NT2/D1 (cell line): ENCODE data around the gene TMEM130.

Experiments
- DNase-seq: peaks from one replicate; pipeline ENCODE4 v3.0.0-alpha.2; 2011; ENCODE audit warnings: low read depth, low spot score
- H3K27me3 ChIP-seq: 2 replicates; pipeline ENCODE4 v1.6.0; 2011; ENCODE audit warnings: mild to moderate bottlenecking; ENCODE audit not compliant: insufficient read length, insufficient read depth
- H3K36me3 ChIP-seq: 2 replicates; pipeline ENCODE4 v1.6.1; 2011; ENCODE audit warnings: mild to moderate bottlenecking, low read length, mixed read lengths; ENCODE audit not compliant: insufficient read depth, insufficient read length
- H3K4me1 ChIP-seq: 2 replicates; pipeline ENCODE4 v1.5.1; 2011; ENCODE audit not compliant: insufficient read depth, insufficient read length
- H3K4me3 ChIP-seq: 2 replicates; pipeline ENCODE4 v1.5.1; 2011; ENCODE audit warnings: low read depth; ENCODE audit not compliant: insufficient read length
- H3K9ac ChIP-seq: 2 replicates; pipeline ENCODE4 v1.6.0; 2011; ENCODE audit warnings: low read depth; ENCODE audit not compliant: insufficient read length
- H3K9me3 ChIP-seq: 2 replicates; pipeline ENCODE4 v1.5.1; 2011; ENCODE audit warnings: mild to moderate bottlenecking, low read length; ENCODE audit not compliant: insufficient read depth
- SUZ12 ChIP-seq: IDR thresholded peaks from 2 replicates; pipeline ENCODE4 v1.6.1; 2011; ENCODE audit not compliant: insufficient read length, insufficient read depth; ENCODE audit errors: extremely low read depth
- YY1 ChIP-seq: IDR thresholded peaks from 2 replicates; pipeline ENCODE4 v1.6.1; 2011; ENCODE audit not compliant: insufficient read length, insufficient read depth
- ZNF274 ChIP-seq: IDR thresholded peaks from 2 replicates; pipeline ENCODE4 v1.6.1; 2011; ENCODE audit warnings: mild to moderate bottlenecking, low read depth, low read length

Gene TMEM130

GRCh38 chr7:98816967-98817710 is 52.7 kb downstream of the TMEM130 start:
- H3K9me3 ChIP-seq = no peaks in the 10 kb centered on the region
- no peak overlapping the region for H3K9ac ChIP-seq
- no peaks in the 10 kb centered on the region for H3K36me3 ChIP-seq
- no peaks in the 10 kb centered on the region for H3K4me1 ChIP-seq
- H3K4me3 ChIP-seq = no peak overlapping the region
- TF ChIP-seq ZNF274 (no peak), SUZ12 (no peak), YY1 (no peak)
- no peaks in the 10 kb centered on the region for H3K27me3 ChIP-seq
- no peak for DNase-seq

GRCh38 chr7:98816241-98816640 is 53.6 kb downstream of the TMEM130 start:
- Histone ChIP-seq H3K9ac (no peak overlapping the region), H3K9me3 (no peaks in the 10 kb centered on the region; the same call in 1 of the 2 replicates), H3K36me3 (no peaks in the 10 kb centered on the region), H3K4me1 (no peaks in the 10 kb centered on the region), H3K4me3 (no peak overlapping the region), H3K27me3 (no peaks in the 10 kb centered on the region)
- no peak for DNase-seq
- TF ChIP-seq SUZ12 = no peak
- TF ChIP-seq ZNF274 = no peak
- TF ChIP-seq YY1 = no peak

GRCh38 chr7:98815313-98815712 is 54.5 kb downstream of the TMEM130 start:
- Histone ChIP-seq H3K9me3 (no peaks in the 10 kb centered on the region; the same call in 1 of the 2 replicates), H3K4me1 (no peaks in the 10 kb centered on the region), H3K27me3 (no peaks in the 10 kb centered on the region), H3K4me3 (no peak overlapping the region), H3K36me3 (no peaks in the 10 kb centered on the region), H3K9ac (no peak overlapping the region)
- TF ChIP-seq ZNF274 (no peak), YY1 (no peak), SUZ12 (no peak)
- DNase-seq = no peak

- Histone ChIP-seq H3K9ac (no peak overlapping the region), H3K9me3 (no peaks in the 10 kb centered on the region; the same call in 1 of the 2 replicates), H3K27me3 (no peaks in the 10 kb centered on the region), H3K4me3 (no peak overlapping the region), H3K36me3 (no peaks in the 10 kb centered on the region), H3K4me1 (peaks cover 3% of the 10 kb centered on the region)
- DNase-seq = no peak
- no peak for TF ChIP-seq SUZ12
- TF ChIP-seq ZNF274 = no peak
- TF ChIP-seq YY1 = no peak
Observed at GRCh38 chr7:98811299-98811698, 58.5 kb downstream of the TMEM130 start.

- Histone ChIP-seq H3K9me3 (no peaks in the 10 kb centered on the region; the same call in 1 of the 2 replicates), H3K4me1 (peaks cover 3% of the 10 kb centered on the region), H3K36me3 (no peaks in the 10 kb centered on the region), H3K9ac (no peak overlapping the region), H3K4me3 (no peak overlapping the region), H3K27me3 (no peaks in the 10 kb centered on the region)
- TF ChIP-seq ZNF274 (no peak), SUZ12 (no peak), YY1 (no peak)
- no peak for DNase-seq
Observed at GRCh38 chr7:98810153-98810802, 59.5 kb downstream of the TMEM130 start.

GRCh38 chr7:98808751-98809460 is 60.9 kb downstream of the TMEM130 start:
- no peak overlapping the region for H3K4me3 ChIP-seq
- no peaks in the 10 kb centered on the region for H3K36me3 ChIP-seq
- DNase-seq = no peak
- no peak for TF ChIP-seq YY1
- no peak for TF ChIP-seq SUZ12
- H3K9me3 ChIP-seq = no peaks in the 10 kb centered on the region; the same call in 1 of the 2 replicates
- H3K9ac ChIP-seq = no peak overlapping the region
- no peaks in the 10 kb centered on the region for H3K27me3 ChIP-seq
- peaks cover 3% of the 10 kb centered on the region for H3K4me1 ChIP-seq
